HEK293T (cell line): ENCODE data around the gene MYCBP.
A peak's percentile ranks its signal among the peaks of the same experiment; 100 is the strongest.
"Not testable (repeated sequence)": the region's sequence is repeated elsewhere in the genome, so short reads cannot be mapped to it uniquely, and the experiment has no call there.

Source experiments
- CTCF ChIA-PET: fragments of 350-600 bp; formaldehyde crosslinking; extraction: SDS; loops from one replicate; lab custom pipeline; 2021; ENCODE audit warnings: antibody characterized with exemption, inconsistent platforms; lab: Yijun Ruan, JAX
- POLR2A ChIA-PET: fragments of 350-600 bp; formaldehyde crosslinking; extraction: SDS; loops from one replicate; lab custom pipeline; 2020; ENCODE audit warnings: antibody characterized with exemption, inconsistent platforms; lab: Yijun Ruan, JAX
- DNase-seq: peaks from one replicate; pipeline ENCODE4 v3.0.0; 2012; ENCODE audit warnings: mixed read lengths; ENCODE audit errors: extremely low spot score
- ARNT ChIP-seq: fragments of 450-650 bp; IDR thresholded peaks from 2 replicates; pipeline ENCODE4 v1.6.1; 2017; ENCODE audit warnings: mild to moderate bottlenecking
- BHLHE40 ChIP-seq: fragments of 450-650 bp; IDR thresholded peaks from 2 replicates; pipeline ENCODE4 v1.6.1; 2016; ENCODE audit warnings: mild to moderate bottlenecking, moderate library complexity, borderline replicate concordance
- CTBP1 ChIP-seq: fragments of 450-650 bp; IDR thresholded peaks from 2 replicates; pipeline ENCODE4 v1.6.1; 2016; ENCODE audit warnings: borderline replicate concordance
- ELF4 ChIP-seq: fragments of 450-650 bp; IDR thresholded peaks from 2 replicates; pipeline ENCODE4 v1.6.1; 2017; ENCODE audit warnings: antibody characterized with exemption
- FOXA1 ChIP-seq: fragments of 450-650 bp; IDR thresholded peaks from 2 replicates; pipeline ENCODE4 v1.6.1; 2016; ENCODE audit warnings: mild to moderate bottlenecking
- FOXK2 ChIP-seq: fragments of 450-650 bp; IDR thresholded peaks from 2 replicates; pipeline ENCODE4 v1.6.1; 2016; ENCODE audit warnings: mild to moderate bottlenecking
- FOXM1 ChIP-seq: fragments of 450-650 bp; IDR thresholded peaks from 2 replicates; pipeline ENCODE4 v1.6.1; 2017; ENCODE audit warnings: mild to moderate bottlenecking, borderline replicate concordance
- HDGF ChIP-seq: fragments of 450-650 bp; IDR thresholded peaks from 2 replicates; pipeline ENCODE4 v1.6.1; 2017; ENCODE audit warnings: antibody characterized with exemption, borderline replicate concordance
- L3MBTL2 ChIP-seq: fragments of 450-650 bp; conservative IDR thresholded peaks from 2 replicates; pipeline ENCODE4 v1.6.1; 2016; ENCODE audit warnings: mild to moderate bottlenecking
- LEF1 ChIP-seq: fragments of 450-650 bp; IDR thresholded peaks from 2 replicates; pipeline ENCODE4 v1.6.1; 2017; ENCODE audit warnings: mild to moderate bottlenecking, borderline replicate concordance
- NFRKB ChIP-seq: fragments of 450-650 bp; IDR thresholded peaks from 2 replicates; pipeline ENCODE4 v1.6.1; 2016; ENCODE audit warnings: mild to moderate bottlenecking, moderate library complexity
- SP1 ChIP-seq: fragments of 450-650 bp; IDR thresholded peaks from 2 replicates; pipeline ENCODE4 v1.6.1; 2017
- SUZ12 ChIP-seq: fragments of 450-650 bp; IDR thresholded peaks from 2 replicates; pipeline ENCODE4 v1.6.1; 2016; ENCODE audit warnings: mild to moderate bottlenecking
- TARDBP ChIP-seq: fragments of 450-650 bp; IDR thresholded peaks from 2 replicates; pipeline ENCODE4 v1.6.1; 2016
- ZNF384 ChIP-seq: fragments of 450-650 bp; IDR thresholded peaks from 2 replicates; pipeline ENCODE4 v1.6.1; 2016
- TF ChIP-seq, protein P1 (sequence below): fragments of 450-650 bp; IDR thresholded peaks from 2 replicates; pipeline ENCODE4 v1.6.1; 2016

The MYCBP gene

DNA sequence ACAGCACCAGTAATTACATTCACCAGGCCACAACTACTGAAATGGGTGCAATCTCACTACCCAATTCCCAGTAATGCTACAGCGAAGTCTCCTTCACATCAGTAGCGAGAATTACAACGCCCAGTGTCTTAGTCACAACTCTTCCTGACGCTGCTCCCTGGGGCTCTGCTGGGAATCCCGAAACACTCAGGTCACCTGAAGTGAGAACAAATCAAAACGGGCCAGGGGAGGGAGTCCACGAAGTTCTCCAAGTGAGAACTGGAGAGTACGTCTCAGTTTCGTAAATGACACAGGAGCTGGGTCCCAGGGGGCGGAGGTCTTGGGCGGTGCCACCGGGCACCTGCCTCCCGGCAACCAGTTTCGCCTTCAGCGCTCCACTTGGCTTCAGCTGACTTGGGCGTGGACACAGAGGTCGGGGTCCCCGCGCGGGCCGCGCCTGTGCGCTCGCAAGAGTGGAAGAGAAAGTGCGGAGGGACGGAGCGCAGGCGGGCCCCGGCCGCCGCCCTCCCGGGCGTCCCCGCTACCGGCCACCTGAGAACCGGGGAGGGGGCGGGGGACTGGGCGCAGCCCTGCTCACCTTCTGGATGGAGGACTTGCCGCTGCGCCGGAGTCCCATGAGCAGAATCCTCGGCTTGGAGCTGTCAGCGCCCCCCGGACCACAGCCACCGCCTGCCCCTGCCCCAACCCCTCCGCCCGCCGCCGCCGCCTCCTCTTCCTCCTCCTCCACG lies 14.2 kb downstream of the MYCBP start:
- ChIA-PET CTCF (interaction anchor here (0.6 kb wide), 1 partner anchor 22 kb away, joined by 3 read pairs; no protein-coding TSS in a partner anchor), POLR2A (interaction anchor here (0.7 to 1.3 kb wide), 3 partner anchors 14 to 167 kb away, joined by 4 to 6 read pairs (median 4); partner anchors contain the start of genes MYCBP and NDUFS5)
- no peak for TF ChIP-seq NFRKB
- TF ChIP-seq FOXK2: no peak
- TF ChIP-seq L3MBTL2: no peak
- no peak for TF ChIP-seq FOXA1
- TF ChIP-seq LEF1: no peak
- TF ChIP-seq HDGF: no peak
- TF ChIP-seq, protein P1, sequence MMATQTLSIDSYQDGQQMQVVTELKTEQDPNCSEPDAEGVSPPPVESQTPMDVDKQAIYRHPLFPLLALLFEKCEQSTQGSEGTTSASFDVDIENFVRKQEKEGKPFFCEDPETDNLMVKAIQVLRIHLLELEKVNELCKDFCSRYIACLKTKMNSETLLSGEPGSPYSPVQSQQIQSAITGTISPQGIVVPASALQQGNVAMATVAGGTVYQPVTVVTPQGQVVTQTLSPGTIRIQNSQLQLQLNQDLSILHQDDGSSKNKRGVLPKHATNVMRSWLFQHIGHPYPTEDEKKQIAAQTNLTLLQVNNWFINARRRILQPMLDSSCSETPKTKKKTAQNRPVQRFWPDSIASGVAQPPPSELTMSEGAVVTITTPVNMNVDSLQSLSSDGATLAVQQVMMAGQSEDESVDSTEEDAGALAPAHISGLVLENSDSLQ: no peak
- TF ChIP-seq SP1: no peak
- no peak for TF ChIP-seq ZNF384
- no peak for TF ChIP-seq ELF4
- DNase-seq: peak; percentile 25

DNA sequence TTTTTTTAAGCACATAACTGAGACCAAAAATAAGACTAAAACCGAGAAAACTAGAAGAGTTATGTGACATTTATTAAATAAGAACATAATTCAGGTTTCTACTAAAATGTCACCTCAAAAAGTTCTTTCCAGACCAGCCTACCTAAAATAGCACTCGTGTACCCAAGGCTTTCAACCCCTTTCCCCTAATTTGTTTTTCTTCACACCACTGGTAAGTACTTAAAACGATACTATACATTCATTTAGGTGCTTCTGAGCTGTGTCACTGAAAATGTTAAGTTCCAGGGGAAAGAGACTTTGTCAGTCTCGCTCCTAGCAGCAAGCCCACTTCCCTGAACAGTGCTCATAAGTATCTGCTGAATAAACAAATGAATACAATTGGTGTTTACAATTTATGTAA lies 20.4 kb downstream of the MYCBP start:
- ChIA-PET POLR2A (no interaction called here), CTCF (interaction anchor here (0.6 kb wide), 1 partner anchor 10 kb away, joined by 3 read pairs; no protein-coding TSS in a partner anchor)
- no peak for TF ChIP-seq ELF4
- TF ChIP-seq CTBP1: no peak
- TF ChIP-seq LEF1: no peak
- TF ChIP-seq TARDBP: no peak
- TF ChIP-seq L3MBTL2: no peak
- no peak for TF ChIP-seq BHLHE40
- TF ChIP-seq FOXM1: no peak
- no peak for TF ChIP-seq SP1
- no peak for TF ChIP-seq ZNF384
- TF ChIP-seq, protein P1: no peak
- no peak for TF ChIP-seq ARNT
- TF ChIP-seq SUZ12: no peak
- no peak for TF ChIP-seq FOXA1
- TF ChIP-seq NFRKB: no peak
- DNase-seq: no peak

DNA sequence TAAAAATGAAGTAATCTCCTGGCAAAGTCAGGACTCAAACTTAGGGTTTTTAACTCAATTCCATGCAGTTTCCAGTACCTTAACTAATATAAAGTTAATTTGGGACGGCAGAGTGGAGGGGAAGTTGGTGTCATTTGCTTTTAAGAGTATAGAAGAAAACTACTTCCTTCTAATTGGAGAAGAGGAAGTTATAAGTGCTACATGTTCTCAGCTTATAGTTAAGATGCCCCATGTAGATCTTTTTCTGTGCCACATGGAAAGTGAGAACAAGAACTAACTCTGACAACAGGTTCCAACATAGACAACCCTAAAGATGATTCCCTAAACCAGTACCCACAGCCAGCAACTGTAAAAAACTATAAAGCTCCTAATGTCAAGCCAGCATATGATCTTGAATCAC lies 25.1 kb downstream of the MYCBP start:
- ChIA-PET POLR2A (no interaction called here), CTCF (no interaction called here)
- no peak for DNase-seq
- TF ChIP-seq ZNF384 (no peak), SP1 (no peak), CTBP1 (no peak), FOXM1 (no peak), NFRKB (no peak), ARNT (no peak)
- TF ChIP-seq, protein P1: no peak

DNA sequence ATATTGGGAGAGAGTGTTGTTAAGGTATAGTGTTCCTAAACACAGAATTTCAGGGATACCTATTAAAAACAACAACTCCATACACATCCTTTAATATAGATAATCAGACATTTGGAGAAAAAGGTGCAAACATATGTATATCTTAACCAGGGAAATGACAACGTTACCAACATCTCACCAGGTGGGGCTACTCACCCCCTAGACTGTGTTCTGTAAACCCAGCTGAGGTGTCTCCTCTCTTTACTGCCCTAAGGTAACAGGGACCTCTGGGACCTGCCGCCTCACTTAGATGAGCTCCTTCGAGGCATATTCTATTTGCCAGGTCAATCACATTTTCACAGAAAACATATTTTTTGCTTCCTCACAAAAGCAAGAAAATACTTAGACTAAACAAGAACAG lies 26.9 kb downstream of the MYCBP start:
- DNase-seq: no peak
- TF ChIP-seq FOXA1: no peak
- ChIA-PET CTCF (no interaction called here), POLR2A (no interaction called here)

DNA sequence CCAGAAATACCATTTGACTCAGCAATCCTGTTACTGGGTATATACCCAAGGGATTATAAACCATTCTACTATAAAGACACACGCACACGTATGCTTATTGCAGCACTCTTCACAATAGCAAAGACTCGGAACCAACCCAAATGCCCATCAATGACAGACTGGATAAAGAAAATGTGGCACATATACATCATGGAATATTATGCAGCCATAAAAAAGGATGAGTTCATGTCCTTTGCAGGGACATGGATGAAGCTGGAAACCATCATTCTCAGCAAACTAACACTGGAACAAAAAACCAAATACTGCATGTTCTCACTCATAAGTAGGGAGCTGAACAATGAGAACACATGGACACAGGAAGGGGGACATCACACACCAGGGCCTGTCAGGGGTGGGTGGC lies 28.1 kb downstream of the MYCBP start:
- DNase-seq, CTCF ChIA-PET, POLR2A ChIA-PET: not testable (repeated sequence)

DNA sequence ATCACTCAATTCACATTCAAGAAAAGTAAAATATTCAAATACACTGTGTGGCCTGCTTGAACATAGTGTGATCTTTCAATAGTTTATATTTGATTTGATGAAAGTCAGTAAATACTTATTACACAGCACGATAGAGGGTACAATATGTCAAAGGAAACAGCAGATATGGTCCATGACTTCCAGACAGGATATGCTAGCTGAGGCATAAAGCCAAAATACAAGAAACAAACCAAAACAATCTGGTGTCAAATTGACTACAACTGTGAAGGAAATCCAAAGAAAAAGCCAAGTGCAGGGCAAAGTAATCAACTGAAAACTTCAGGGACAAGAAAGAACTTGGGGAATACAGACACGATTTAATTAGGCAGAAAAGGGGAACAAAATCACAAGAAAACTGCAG lies 32.9 kb downstream of the MYCBP start:
- ChIA-PET CTCF (no interaction called here), POLR2A (no interaction called here)
- no peak for DNase-seq
- no peak for TF ChIP-seq SP1
- no peak for TF ChIP-seq ZNF384
- TF ChIP-seq TARDBP: no peak
- TF ChIP-seq LEF1: no peak
- TF ChIP-seq ELF4: no peak
- no peak for TF ChIP-seq FOXA1
- no peak for TF ChIP-seq CTBP1
- no peak for TF ChIP-seq NFRKB
- TF ChIP-seq, protein P1: no peak
- TF ChIP-seq HDGF: no peak
- no peak for TF ChIP-seq ARNT

DNA sequence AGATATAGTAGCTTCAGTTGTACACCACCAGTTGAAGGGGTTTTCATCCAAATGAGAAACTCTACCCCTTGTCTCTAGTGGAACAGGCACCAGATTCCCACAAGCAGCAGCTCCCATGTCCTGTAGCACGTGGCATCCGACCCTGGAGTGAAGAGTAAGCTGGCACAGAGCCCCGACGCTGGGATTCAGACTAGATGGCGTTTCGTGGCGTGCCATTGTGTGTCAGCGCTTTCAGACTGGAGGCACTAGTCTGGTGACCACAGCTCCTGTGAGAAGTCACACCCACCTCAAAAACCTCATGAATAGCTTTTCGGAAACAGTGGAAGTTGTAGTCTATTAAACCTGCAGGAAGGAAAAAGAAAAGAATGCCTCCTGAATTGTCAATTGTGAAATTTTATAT lies 33.8 kb downstream of the MYCBP start:
- ChIA-PET CTCF (no interaction called here), POLR2A (no interaction called here)
- no peak for TF ChIP-seq SP1
- TF ChIP-seq, protein P1: no peak
- TF ChIP-seq L3MBTL2: no peak
- no peak for TF ChIP-seq CTBP1
- TF ChIP-seq FOXM1: no peak
- TF ChIP-seq ARNT: no peak
- TF ChIP-seq NFRKB: no peak
- no peak for DNase-seq

DNA sequence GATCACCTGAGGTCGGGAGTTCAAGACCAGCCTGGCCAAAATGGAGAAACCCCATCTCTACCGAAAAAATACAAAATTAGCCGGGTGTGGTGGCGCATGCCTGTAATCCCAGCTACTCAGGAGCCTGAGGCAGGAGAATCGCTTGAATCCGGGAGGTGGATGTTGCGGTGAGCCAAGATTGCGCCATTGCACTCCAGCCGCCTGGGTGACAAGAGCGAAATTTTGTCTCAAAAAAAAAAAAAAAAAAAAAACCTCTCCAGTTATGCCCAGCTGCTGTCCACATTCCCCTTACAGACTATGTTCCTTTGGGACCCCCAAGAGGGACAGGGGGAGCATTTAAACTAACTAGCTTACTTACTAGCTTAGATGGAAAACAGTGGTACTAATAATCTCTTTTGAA lies 36.8 kb downstream of the MYCBP start:
- POLR2A ChIA-PET, DNase-seq: not testable (repeated sequence)
- CTCF ChIA-PET: interaction anchor here (0.6 kb wide), 1 partner anchor 23 kb away, joined by 3 read pairs; no protein-coding TSS in a partner anchor
